GM21529 (cell line): Measurements from ENCODE around the gene SLC26A1.

Experiments
- ATAC-seq: cut with Tn5 transposase; IDR thresholded peaks from one replicate; pipeline ENCODE4 v1.9.1; 2021; ENCODE audit not compliant: unreplicated experiment

Gene SLC26A1

GRCh38 chr4:993111-994029, at the start of gene SLC26A1:
SLC26A1 (minus strand) TSS chr4:993404; CDS start chr4:991703, 1,701 bp downstream.
- ATAC-seq = no peak

- no peak for ATAC-seq
Observed at GRCh38 chr4:1042352-1043055, 49.3 kb upstream of the SLC26A1 start.

GRCh38 chr4:1041936-1042330, 48.7 kb upstream of the SLC26A1 start:
- ATAC-seq = no peak

GRCh38 chr4:1041147-1041935, 48.1 kb upstream of the SLC26A1 start:
- ATAC-seq = no peak

- no peak for ATAC-seq
Observed at GRCh38 chr4:1040344-1041146, 47.3 kb upstream of the SLC26A1 start.

GRCh38 chr4:1039493-1040343, 46.5 kb upstream of the SLC26A1 start:
- no peak for ATAC-seq

GRCh38 chr4:1038948-1039492, 45.8 kb upstream of the SLC26A1 start:
- ATAC-seq = no peak

- ATAC-seq = no peak
Observed at GRCh38 chr4:1036976-1037810, 44.0 kb upstream of the SLC26A1 start.

- no peak for ATAC-seq
Observed at GRCh38 chr4:1036095-1036494, 42.9 kb upstream of the SLC26A1 start.

GRCh38 chr4:1035510-1035909, 42.3 kb upstream of the SLC26A1 start:
- no peak for ATAC-seq

GRCh38 chr4:1033840-1034551, 40.8 kb upstream of the SLC26A1 start:
- no peak for ATAC-seq

- no peak for ATAC-seq
Observed at GRCh38 chr4:1032861-1033260, 39.7 kb upstream of the SLC26A1 start.

GRCh38 chr4:1031956-1032795, 39.0 kb upstream of the SLC26A1 start:
- ATAC-seq = no peak

GRCh38 chr4:1031346-1031745, 38.1 kb upstream of the SLC26A1 start:
- ATAC-seq = no peak

GRCh38 chr4:1030559-1030958, 37.4 kb upstream of the SLC26A1 start:
- ATAC-seq = no peak

- no peak for ATAC-seq
Observed at GRCh38 chr4:1030031-1030430, 36.8 kb upstream of the SLC26A1 start.

- ATAC-seq = no peak
Observed at GRCh38 chr4:1029529-1029928, 36.3 kb upstream of the SLC26A1 start.
